HG02610 (cell line): Measurements from ENCODE around the gene FARP2.
"Not testable (repeated sequence)": the region's sequence is repeated elsewhere in the genome, so short reads cannot be mapped to it uniquely, and the experiment has no call there.

Source experiments
- ATAC-seq: cut with Tn5 transposase; IDR thresholded peaks from one replicate; pipeline ENCODE4 v1.9.1; 2021; ENCODE audit warnings: mild to moderate bottlenecking, moderate library complexity; ENCODE audit not compliant: unreplicated experiment

Gene FARP2

GRCh38 chr2:241451840-241452506 lies 95.9 kb downstream of the FARP2 start:
- ATAC-seq, result no peak

- not testable (repeated sequence) for ATAC-seq
Measured at GRCh38 chr2:241453919-241454318, 97.8 kb downstream of the FARP2 start.

GRCh38 chr2:241454837-241455485 lies 98.9 kb downstream of the FARP2 start:
- no peak for ATAC-seq

GRCh38 chr2:241456546-241456945 lies 100.5 kb downstream of the FARP2 start:
- ATAC-seq, result no peak

GRCh38 chr2:241458687-241459086 lies 102.6 kb downstream of the FARP2 start:
- no peak for ATAC-seq

DNA sequence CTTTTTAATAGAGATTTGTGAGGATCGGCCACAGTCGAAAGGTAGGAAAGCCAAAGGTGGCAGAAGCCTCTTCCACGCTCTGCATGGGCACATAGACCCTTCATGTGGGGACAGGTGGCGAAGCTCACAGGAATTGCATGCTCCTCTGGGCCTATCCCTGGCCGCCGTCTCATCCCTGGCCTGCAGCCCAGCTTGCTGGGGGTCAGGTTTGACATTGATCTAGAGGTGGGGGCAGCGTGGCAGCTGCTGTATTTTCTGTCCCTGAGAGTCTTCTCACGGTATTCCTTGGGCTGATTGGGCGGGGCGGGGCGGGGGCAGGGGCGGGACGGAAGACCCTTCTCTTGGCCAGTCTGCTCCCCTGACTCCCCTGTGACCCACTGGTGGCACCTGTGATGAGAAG lies 103.4 kb downstream of the FARP2 start:
- no peak for ATAC-seq

- ATAC-seq, result no peak
Measured at GRCh38 chr2:241460631-241461030, 104.5 kb downstream of the FARP2 start.

GRCh38 chr2:241461693-241462677 lies 105.9 kb downstream of the FARP2 start:
- no peak for ATAC-seq

DNA sequence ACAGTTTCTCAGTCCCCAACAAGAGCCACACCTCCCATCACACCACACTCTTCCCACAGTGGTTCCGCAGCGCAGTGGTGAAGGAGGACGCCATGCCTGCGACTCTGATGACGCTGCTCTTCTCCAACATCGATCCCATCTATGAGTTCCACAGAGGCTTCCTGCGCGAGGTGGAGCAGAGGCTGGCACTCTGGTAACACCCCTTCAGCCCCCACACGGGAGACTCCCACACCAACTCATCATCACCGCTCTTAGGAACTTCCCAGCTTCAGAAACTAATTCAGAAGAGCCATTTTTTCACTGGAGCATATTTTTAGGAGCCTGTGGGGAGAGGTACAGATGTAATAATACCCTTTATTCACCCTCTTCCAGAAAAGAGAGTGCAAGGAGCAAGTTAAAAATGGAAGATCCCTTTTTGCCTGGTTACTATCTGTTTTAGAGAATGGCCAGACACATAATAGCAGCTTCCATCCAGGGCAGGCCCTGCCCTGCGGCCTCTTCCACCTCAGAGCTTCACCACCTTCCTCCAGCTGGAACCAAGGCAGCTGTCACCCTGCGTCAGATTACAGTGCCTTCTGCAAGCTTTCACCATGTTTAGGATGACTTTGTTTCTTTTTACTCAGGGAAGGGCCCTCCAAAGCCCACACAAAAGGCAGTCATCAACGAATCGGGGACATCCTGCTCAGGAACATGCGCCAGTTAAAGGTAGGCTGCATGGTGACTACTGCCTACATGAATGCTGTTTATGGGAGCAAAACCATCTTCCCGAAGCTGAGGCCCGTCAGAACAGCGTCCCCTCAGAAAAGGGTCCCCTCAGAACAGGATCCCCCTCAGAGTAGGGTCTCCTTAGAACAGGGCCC lies 107.4 kb downstream of the FARP2 start:
- no peak for ATAC-seq

- no peak for ATAC-seq
Measured at GRCh38 chr2:241465543-241465942, 109.5 kb downstream of the FARP2 start.

DNA sequence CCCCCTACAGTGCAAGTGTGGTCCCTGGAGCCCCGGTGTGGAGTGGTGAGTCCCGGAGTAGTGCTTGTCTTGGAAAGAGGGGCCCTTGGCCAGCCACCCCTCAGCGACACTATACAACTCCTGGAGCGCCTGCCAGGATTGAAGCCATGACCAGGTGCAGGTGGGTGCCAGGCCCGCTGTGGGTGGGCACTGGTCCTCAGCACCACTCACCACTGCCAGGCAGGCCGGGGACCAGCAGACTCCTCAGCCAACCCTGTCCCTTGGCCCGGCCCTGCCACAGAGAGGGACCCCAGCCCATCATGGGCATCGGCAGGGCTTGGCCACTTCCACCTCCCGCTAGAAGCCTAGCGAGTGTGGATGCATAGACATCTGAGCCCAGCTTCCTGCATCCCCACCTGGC lies 110.1 kb downstream of the FARP2 start:
- ATAC-seq, result no peak

- ATAC-seq, result no peak
Measured at GRCh38 chr2:241467777-241468475, 111.8 kb downstream of the FARP2 start.

- no peak for ATAC-seq
Measured at GRCh38 chr2:241468476-241468781, 112.3 kb downstream of the FARP2 start.

DNA sequence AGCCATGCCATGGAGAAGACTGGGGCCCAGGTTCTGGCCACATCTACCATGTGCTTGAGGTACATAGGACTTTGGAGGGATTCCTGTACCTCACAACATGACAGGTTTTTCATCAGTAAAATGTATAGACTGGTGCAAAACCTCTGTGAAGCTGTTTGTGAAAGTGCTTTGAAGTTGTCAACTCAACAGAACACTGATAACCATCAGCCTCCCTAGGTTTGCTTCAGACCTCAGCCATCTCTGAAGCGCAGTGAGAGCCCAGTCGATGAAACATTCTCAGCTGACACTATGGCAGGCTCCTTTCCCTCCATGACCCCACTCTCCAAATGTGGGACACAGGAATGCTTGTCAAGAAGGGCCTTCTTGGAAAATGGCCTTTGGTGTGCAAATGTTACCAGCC lies 113.7 kb downstream of the FARP2 start:
- no peak for ATAC-seq

DNA sequence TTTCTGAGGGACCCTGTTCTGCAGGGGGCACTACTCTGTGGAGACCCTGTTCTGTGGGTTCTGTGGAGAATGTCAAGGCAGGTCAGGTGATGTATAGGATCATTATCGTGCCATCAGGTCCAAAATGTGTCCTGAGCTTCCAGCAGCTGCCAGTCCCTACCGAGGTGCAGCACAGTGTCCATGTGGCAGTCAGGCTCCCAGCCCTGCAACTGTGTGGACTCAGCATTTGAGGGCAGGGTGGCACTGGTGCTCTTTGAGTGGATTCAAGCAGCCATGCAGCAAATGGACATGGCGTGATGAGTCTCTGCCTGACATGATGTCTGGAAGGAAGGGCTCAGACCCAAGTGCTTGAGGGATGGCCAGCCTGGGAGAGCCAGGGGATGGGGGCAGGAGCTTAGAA lies 117.3 kb downstream of the FARP2 start:
- ATAC-seq, result no peak

- no peak for ATAC-seq
Measured at GRCh38 chr2:241475267-241475666, 119.2 kb downstream of the FARP2 start.

DNA sequence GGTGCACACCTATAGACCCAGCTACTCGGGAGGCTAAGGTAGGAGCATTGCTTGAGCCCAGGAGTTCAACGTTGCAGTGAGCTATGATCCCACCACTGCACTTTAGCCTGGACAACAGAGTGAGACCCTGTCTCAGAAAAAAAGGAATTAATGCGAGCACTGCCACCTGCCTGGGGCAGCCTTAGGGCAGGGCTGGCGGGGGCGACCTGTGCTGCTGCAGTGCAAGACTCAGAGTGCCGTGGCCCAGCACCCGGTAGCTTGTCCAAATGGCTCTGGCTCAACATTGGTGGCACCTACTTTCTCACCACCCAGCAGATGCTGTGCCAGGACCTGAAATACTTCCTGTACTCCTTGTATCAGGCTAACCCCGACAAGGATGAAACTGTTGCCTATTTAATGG lies 122.1 kb downstream of the FARP2 start:
- no peak for ATAC-seq

DNA sequence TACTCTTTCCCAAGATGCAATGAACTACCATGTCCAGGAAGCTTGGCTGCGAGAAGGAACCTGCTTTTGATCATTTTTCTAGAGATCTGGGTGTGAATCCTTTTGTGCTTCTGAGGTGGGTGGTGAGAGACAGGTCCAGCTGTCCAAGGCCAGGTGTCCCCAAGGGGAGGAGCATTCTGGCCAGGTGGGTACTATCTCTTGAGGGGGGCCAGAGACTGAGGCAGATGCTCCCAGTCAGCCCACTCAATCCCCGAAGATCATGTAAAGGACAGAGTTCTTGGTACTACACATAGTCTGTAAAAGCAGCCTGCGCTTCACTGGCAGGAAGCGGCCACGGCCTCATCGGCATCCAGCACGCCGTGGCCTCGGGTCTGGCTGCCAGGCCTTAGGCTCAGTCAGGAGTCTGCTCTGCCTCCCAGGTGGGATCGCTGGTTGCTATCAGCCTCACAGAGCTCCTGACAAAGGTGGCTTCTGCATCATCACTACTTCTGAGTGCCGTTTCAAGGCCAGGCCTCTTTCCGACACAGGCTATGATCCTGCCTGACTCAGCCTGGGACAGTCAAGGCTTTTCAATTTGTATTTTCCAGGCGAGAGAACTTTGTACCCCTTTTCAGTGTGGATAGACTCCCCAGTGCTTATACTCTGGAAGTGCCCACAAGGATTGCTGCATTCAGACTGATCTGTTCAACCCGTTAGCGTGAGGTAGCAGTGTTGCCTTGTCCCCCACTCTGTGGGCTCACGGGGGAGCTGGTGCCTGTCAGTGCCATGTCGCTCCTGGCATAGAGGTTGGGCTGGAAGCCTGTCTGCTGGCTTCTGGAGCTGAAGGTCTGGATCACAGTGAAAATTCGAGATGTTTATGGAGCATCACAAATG lies 123.2 kb downstream of the FARP2 start:
- no peak for ATAC-seq

- ATAC-seq, result no peak
Measured at GRCh38 chr2:241481687-241482086, 125.6 kb downstream of the FARP2 start.
